Suprapubic skin (tissue), 4 donors: ENCODE data around the gene DNAJC7. TPM values are rescaled to one million over a fixed set of nuclear protein-coding genes. Genes with fewer than 3 reads are reported as not detected.
A peak's percentile ranks its signal among the peaks of the same experiment; 100 is the strongest.

ENCODE experiments used
- DNase-seq, 2 donors: peaks; one replicate each; pipeline ENCODE4 v3.0.0-alpha.2; 2019; ENCODE audit warnings: low spot score in 2 of 2
- H3K27ac ChIP-seq: fragments of 200-600 bp; sonication (generic); one replicate; pipeline ENCODE4 v1.5.1; 2019
- H3K27me3 ChIP-seq: fragments of 200-600 bp; sonication (generic); one replicate; pipeline ENCODE4 v1.5.1; 2019
- H3K36me3 ChIP-seq: fragments of 200-600 bp; sonication (generic); one replicate; pipeline ENCODE4 v1.5.1; 2019
- H3K4me1 ChIP-seq: fragments of 200-600 bp; sonication (generic); one replicate; pipeline ENCODE4 v1.5.1; 2019
- H3K4me3 ChIP-seq: fragments of 200-600 bp; sonication (generic); one replicate; pipeline ENCODE4 v1.5.1; 2019; ENCODE audit warnings: mild to moderate bottlenecking
- H3K9me3 ChIP-seq: fragments of 200-600 bp; sonication (generic); one replicate; pipeline ENCODE4 v1.5.1; 2019
- CTCF ChIP-seq, 2 donors: fragments of 200-600 bp in 1 of 2; fragments of 450-650 bp in 1 of 2; sonication (generic) in 1 of 2; IDR thresholded peaks; one replicate each; pipeline ENCODE4 v1.5.1; 2016 to 2019; ENCODE audit warnings: antibody characterized with exemption in 2 of 2, mild to moderate bottlenecking in 1 of 2, moderate library complexity in 1 of 2
- EP300 ChIP-seq: sonication (generic); formaldehyde crosslinking; IDR thresholded peaks from one replicate; pipeline ENCODE4 v1.6.1; 2017; ENCODE audit warnings: antibody characterized with exemption
- POLR2A ChIP-seq, 2 donors: fragments of 450-650 bp; IDR thresholded peaks; one replicate each; pipeline ENCODE4 v1.6.1; 2017; ENCODE audit warnings: antibody characterized with exemption in 2 of 2, mild to moderate bottlenecking in 2 of 2, moderate library complexity in 2 of 2
- POLR2AphosphoS5 ChIP-seq, 3 donors: sonication (generic); formaldehyde crosslinking; IDR thresholded peaks; one replicate each; pipeline ENCODE4 v1.6.1; 2017; ENCODE audit warnings: antibody characterized with exemption in 3 of 3
- WGBS: methylation state at CpG from one replicate; pipeline ENCODE4 v1.1.5; 2018; 5-methylcytosine and 5-hydroxymethylcytosine counted together
- total RNA-seq, 4 donors: library from RNA; depleted of rRNA; stranded (reverse); fragments of >200 nt; gene quantifications; one replicate each; pipeline ENCODE4 v1.1.0, GENCODE V29; 2016

The DNAJC7 gene
- total RNA-seq, 4 donors from 2014 or later: 57.5 to 82.6 (median 60.2) TPM

- peaks cover 82% of the 10 kb centered on the region for H3K4me1 ChIP-seq
Measured at GRCh38 chr17:41973408-41973811, 43.8 kb downstream of the DNAJC7 start.

DNA sequence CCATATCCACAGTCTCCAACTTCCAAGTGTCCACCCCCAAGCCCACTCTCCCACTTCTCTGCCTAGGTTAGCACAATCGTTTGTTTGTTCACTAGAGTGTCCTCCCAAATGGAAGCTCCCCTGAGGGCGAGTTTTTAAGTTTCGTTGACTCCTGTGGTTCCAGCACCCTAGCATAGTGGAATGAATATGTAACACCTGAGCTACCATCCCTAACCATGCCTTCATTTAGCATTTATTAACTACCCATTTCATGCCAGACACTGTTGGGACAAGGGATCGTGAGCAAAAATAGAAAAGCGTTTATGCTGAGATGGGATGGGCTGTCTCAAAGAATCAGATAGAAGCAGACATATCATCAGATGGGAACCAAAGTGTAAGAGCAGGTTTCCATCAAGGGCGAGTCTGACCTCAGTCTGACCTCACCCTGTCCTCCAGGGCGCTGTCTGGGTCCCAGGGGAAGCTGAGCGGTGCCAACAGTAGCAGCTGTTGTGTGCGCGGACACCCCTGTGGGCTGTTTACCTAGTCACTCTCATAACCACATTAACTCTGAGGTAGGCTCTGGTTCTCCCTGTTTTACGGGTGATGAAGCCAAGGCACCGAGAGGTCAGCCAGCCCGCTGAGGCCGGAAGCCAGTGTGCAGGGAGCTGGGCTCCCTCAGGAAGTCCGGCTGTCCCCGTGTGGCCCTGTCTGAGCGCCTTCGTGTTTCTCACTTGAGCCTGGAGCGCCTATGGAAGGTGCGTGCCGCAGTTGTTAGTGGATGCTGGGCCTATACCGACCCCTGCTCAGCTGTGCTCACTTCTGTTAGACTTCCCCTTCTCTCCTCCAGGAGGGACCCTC, 44.5 kb downstream of the DNAJC7 start:
- H3K36me3 ChIP-seq: peaks cover 76% of the 10 kb centered on the region
- H3K27ac ChIP-seq: peak overlapping the region; percentile 44
- WGBS: 59% methylated on average over 17 of the region's 22 CpGs
- H3K27me3 ChIP-seq: no peaks in the 10 kb centered on the region
- no peak for DNase-seq
- H3K4me1 ChIP-seq: peaks cover 83% of the 10 kb centered on the region
- TF ChIP-seq CTCF (IDR thresholded peaks at IDR 0.05): no peak
- no peak for TF ChIP-seq POLR2A (IDR thresholded peaks at IDR 0.05)
- no peak for TF ChIP-seq EP300
- TF ChIP-seq POLR2AphosphoS5 (IDR thresholded peaks at IDR 0.05): peak in 1 of 3 donors; percentile 41
- no peak overlapping the region for H3K4me3 ChIP-seq
- H3K9me3 ChIP-seq: no peaks in the 10 kb centered on the region

More at GRCh38 chr17:41973408-41973811, 43.8 kb downstream of the DNAJC7 start:
- TF ChIP-seq CTCF (IDR thresholded peaks at IDR 0.05) (no peak), POLR2AphosphoS5 (IDR thresholded peaks at IDR 0.05) (no peak), POLR2A (IDR thresholded peaks at IDR 0.05) (no peak), EP300 (no peak)
- no peaks in the 10 kb centered on the region for H3K9me3 ChIP-seq
- no peaks in the 10 kb centered on the region for H3K27me3 ChIP-seq
- DNase-seq: no peak
- H3K36me3 ChIP-seq: peaks cover 76% of the 10 kb centered on the region
- 79% methylated on average over 8 of the region's 19 CpGs for WGBS
- H3K4me3 ChIP-seq: no peak overlapping the region
- peak overlapping the region; percentile 44 for H3K27ac ChIP-seq

GRCh38 chr17:41971721-41972523, 45.3 kb downstream of the DNAJC7 start:
- H3K36me3 ChIP-seq: peaks cover 70% of the 10 kb centered on the region
- peaks cover 83% of the 10 kb centered on the region for H3K4me1 ChIP-seq
- TF ChIP-seq EP300 (no peak), POLR2AphosphoS5 (IDR thresholded peaks at IDR 0.05) (no peak), POLR2A (IDR thresholded peaks at IDR 0.05) (no peak)

GRCh38 chr17:41970901-41971331, 46.3 kb downstream of the DNAJC7 start:
- H3K4me3 ChIP-seq: no peak overlapping the region
- no peaks in the 10 kb centered on the region for H3K9me3 ChIP-seq
- peaks cover 64% of the 10 kb centered on the region for H3K36me3 ChIP-seq
- 79% methylated on average over 5 of the region's 5 CpGs for WGBS
- no peaks in the 10 kb centered on the region for H3K27me3 ChIP-seq
- peaks cover 79% of the 10 kb centered on the region for H3K4me1 ChIP-seq
- DNase-seq: no peak
- H3K27ac ChIP-seq: no peak overlapping the region
- TF ChIP-seq POLR2A (IDR thresholded peaks at IDR 0.05) (no peak), EP300 (no peak), CTCF (IDR thresholded peaks at IDR 0.05) (no peak), POLR2AphosphoS5 (IDR thresholded peaks at IDR 0.05) (no peak)

More at GRCh38 chr17:41971721-41972523, 45.3 kb downstream of the DNAJC7 start:
- Histone ChIP-seq H3K9me3 (no peaks in the 10 kb centered on the region), H3K27ac (peak overlapping the region; percentile 16), H3K27me3 (no peaks in the 10 kb centered on the region), H3K4me3 (no peak overlapping the region)
- WGBS: 85% methylated on average over 12 of the region's 18 CpGs
- no peak for DNase-seq

- TF ChIP-seq CTCF (IDR thresholded peaks at IDR 0.05) (no peak), POLR2A (IDR thresholded peaks at IDR 0.05) (no peak), EP300 (no peak), POLR2AphosphoS5 (IDR thresholded peaks at IDR 0.05) (no peak)
- no peak overlapping the region for H3K27ac ChIP-seq
- no peak overlapping the region for H3K4me3 ChIP-seq
- 86% methylated on average over 10 of the region's 10 CpGs for WGBS
- H3K9me3 ChIP-seq: no peaks in the 10 kb centered on the region
- peaks cover 77% of the 10 kb centered on the region for H3K4me1 ChIP-seq
- H3K27me3 ChIP-seq: no peaks in the 10 kb centered on the region
- H3K36me3 ChIP-seq: peaks cover 42% of the 10 kb centered on the region
- DNase-seq: no peak
Measured at GRCh38 chr17:41968676-41969075, 48.6 kb downstream of the DNAJC7 start.
